Motor neuron (in vitro differentiated cells): ENCODE measurements around the gene TIGD6. TPM values are rescaled to one million over a fixed set of nuclear protein-coding genes. Genes with fewer than 3 reads are reported as not detected.
"Not testable (repeated sequence)": the region's sequence is repeated elsewhere in the genome, so short reads cannot be mapped to it uniquely, and the experiment has no call there.

Source experiments
- ATAC-seq, 8 experiments: fragments of 200-7000 bp; cut with Tn5 transposase; replicated peaks in 6 of 8; 2 replicates each; pipeline ENCODE4 v1.8.0; 2021; ENCODE audit warnings: mild to moderate bottlenecking in 8 of 8, moderate library complexity in 8 of 8
- H3K27ac ChIP-seq, 2 donors: fragments of 250-450 bp; sonication (Bioruptor Pico); 2 replicates each; pipeline ENCODE4 v1.9.0; 2021; ENCODE audit warnings: antibody characterized with exemption in 2 of 2, mild to moderate bottlenecking in 2 of 2, moderate library complexity in 1 of 2
- H3K4me1 ChIP-seq, 2 donors: fragments of 250-450 bp; sonication (Bioruptor Pico); replicated peaks in 1 of 2; 2 replicates each; pipeline ENCODE4 v1.6.1; 2021; ENCODE audit warnings: antibody characterized with exemption in 2 of 2, mild to moderate bottlenecking in 2 of 2, moderate library complexity in 1 of 2
- H3K4me3 ChIP-seq, 5 donors: fragments of 250-450 bp; sonication (Bioruptor Pico); 2 replicates each; pipeline ENCODE4 v1.9.0; 2021; ENCODE audit warnings: antibody characterized with exemption in 5 of 5, mild to moderate bottlenecking in 5 of 5, moderate library complexity in 4 of 5
- WGBS, 10 experiments: fragments of 450-650 bp; shearing (Covaris generic); methylation state at CpG; one replicate each; pipeline ENCODE4 v1.0.0; 2022; 5-methylcytosine and 5-hydroxymethylcytosine counted together
- in situ Hi-C, 9 experiments: fragments of 400-800 bp; cut with MboI; loops; one replicate each; pipeline ENCODE4 v1.15.0; 2021; ENCODE audit warnings: low sequenced_read_pairs in 9 of 9, low pct_unique_long_range_greater_than_20kb in 2 of 9; ENCODE audit not compliant: unreplicated experiment in 9 of 9
- total RNA-seq, 8 experiments: library from RNA; unstranded; fragments of 300-600 nt; gene quantifications; 2 replicates each; pipeline versions ENCODE4 v1.2.3 to v1.2.4, GENCODE V29; 2022

The TIGD6 gene
- 1 to 10 TPM; 3.9 to 7.3 (median 5.9) TPM for total RNA-seq

DNA sequence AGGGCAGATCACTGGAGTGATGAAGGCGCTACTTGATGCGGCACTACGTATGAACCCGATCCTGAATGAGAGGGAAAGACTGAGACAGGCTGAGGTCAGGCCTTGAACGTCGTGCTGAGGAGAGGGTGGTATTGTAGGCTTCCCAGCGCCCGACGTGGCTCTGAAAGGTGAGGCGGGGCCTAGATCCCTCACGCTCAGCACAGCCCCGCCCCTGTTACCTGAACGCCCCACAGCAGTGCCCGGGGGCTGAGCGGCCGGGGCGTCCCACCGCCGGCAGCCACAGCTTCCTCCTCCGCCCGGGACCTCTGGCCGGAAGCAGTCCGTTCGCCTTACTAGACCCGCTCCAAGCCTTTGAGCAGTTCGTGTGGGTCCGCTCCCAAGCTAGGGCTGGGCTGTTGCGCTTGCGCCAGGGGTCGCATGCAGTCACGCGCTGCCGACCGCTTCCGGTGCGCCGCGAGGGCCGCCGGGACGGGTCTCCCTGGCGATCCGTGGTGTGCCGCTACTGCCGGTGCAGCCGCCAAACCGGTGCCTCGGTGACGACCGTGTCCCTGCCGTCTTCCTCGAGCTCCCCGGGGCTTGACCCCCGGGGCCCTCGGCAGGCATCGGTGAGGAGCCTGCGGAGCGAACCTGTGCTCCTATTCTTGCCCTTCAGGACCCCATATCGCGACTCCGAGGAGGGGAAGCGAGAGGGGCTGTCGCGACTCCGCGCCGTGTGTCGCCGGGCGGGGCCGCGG is at the start of gene TIGD6, which contains the start of gene HMGXB3:
TIGD6 (minus strand) TSS at position 399 of the 734 bp plus-strand sequence. CDS start 4,306 bp downstream, outside the sequence.
HMGXB3 (plus strand) TSS at position 484 of the 734 bp plus-strand sequence. CDS start 4,114 bp downstream, outside the sequence.
- Histone ChIP-seq H3K27ac (peak within 1 kb of the TSS; percentile 85 to 88), H3K4me3 (peak within 1 kb of the TSS; percentile 60 to 96 (median 91)), H3K4me1 (peaks cover 18 to 21% of the 10 kb centered on the region in 2 donors)
- in situ Hi-C loops = no loop called here
- ATAC-seq = peak; percentile 85 to 98 (median 96)
- WGBS, 10 experiments = 0 to 10% (median 0%) methylated on average over 1 to 11 of the region's 72 CpGs; no CpG with 5 or more reads in 4 of the 10 experiments

GRCh38 chr5:150046031-150046430 is 45.6 kb upstream of the TIGD6 start:
- Histone ChIP-seq H3K4me1 (no peaks in the 10 kb centered on the region), H3K27ac (no peak overlapping the region), H3K4me3 (no peak overlapping the region)
- in situ Hi-C loops = no loop called here
- WGBS, 10 experiments = 40 to 98% (median 84%) methylated on average over 2 to 6 of the region's 6 CpGs; no CpG with 5 or more reads in 5 of the 10 experiments
- ATAC-seq = no peak

DNA sequence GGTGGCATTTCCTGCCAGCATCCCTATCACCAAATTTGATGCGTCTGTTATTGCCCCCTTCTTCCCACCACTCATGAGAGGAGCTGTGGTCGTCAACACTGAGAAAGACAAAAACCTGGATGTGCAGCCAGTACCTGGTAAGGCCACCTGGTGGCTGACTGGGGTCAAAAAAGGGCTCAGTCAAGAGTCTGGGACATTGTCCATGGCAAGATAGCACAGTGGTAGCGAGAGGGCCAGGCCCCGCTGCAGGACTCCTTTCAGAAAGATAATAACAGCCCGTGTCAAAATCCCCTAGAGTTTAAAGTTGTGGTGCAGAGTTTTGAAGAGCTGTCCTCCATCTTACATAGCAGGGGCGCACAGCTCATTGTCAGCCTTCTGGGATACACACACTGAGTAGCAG is 45.1 kb upstream of the TIGD6 start:
- in situ Hi-C loops = no loop called here
- ATAC-seq = no peak
- Histone ChIP-seq H3K4me1 (no peaks in the 10 kb centered on the region), H3K4me3 (no peak overlapping the region), H3K27ac (no peak overlapping the region)
- WGBS, 10 experiments = 52 to 100% (median 98%) methylated on average over 1 to 6 of the region's 6 CpGs; no CpG with 5 or more reads in 3 of the 10 experiments

GRCh38 chr5:150044712-150045111 is 44.3 kb upstream of the TIGD6 start:
- no peak overlapping the region for H3K27ac ChIP-seq
- WGBS, 10 experiments = 36 to 100% (median 77%) methylated on average over 3 to 7 of the region's 7 CpGs; no CpG with 5 or more reads in 1 of the 10 experiments
- no peaks in the 10 kb centered on the region for H3K4me1 ChIP-seq
- peak in 1 of 8 experiments; percentile 30 for ATAC-seq
- no peak overlapping the region for H3K4me3 ChIP-seq
- in situ Hi-C loops = no loop called here

DNA sequence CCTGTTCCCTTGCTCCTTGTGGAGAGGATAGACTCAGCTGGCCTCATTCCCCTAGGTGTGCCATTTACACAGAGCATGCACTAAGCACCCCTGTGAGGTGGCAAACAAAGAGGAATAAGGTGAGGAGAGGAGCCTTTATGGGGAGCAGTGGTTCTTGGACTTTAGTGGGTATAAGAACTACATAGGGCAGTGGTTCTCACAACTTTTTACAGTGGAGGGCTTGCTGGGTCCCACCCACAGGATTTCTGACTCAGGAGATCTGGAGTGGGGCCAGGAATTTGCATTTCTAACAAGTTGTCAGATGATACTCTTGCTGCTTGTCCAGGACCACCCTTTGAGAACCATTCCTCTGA is 43.9 kb upstream of the TIGD6 start:
- peak in 3 of 8 experiments; percentile 79 to 83 (median 80) for ATAC-seq
- H3K4me3 ChIP-seq = no peak overlapping the region

GRCh38 chr5:150043657-150044328 is 43.3 kb upstream of the TIGD6 start:
- Histone ChIP-seq H3K4me3 (no peak overlapping the region), H3K27ac (no peak overlapping the region), H3K4me1 (no peaks in the 10 kb centered on the region)
- peak in 3 of 8 experiments; percentile 57 to 74 (median 63) for ATAC-seq
- 13 to 100% (median 75%) methylated on average over 1 to 2 of the region's 4 CpGs; no CpG with 5 or more reads in 1 of the 10 experiments for WGBS, 10 experiments
- in situ Hi-C loops = no loop called here

More for the DNA sequence above, 43.9 kb upstream of the TIGD6 start:
- Histone ChIP-seq H3K4me1 (no peaks in the 10 kb centered on the region), H3K27ac (no peak overlapping the region)
- in situ Hi-C loops = no loop called here

GRCh38 chr5:150042459-150042858 is 42.0 kb upstream of the TIGD6 start:
- 80 to 100% (median 100%) methylated on average over 1 to 3 of the region's 3 CpGs; no CpG with 5 or more reads in 5 of the 10 experiments for WGBS, 10 experiments
- no peak for ATAC-seq
- Histone ChIP-seq H3K27ac (no peak overlapping the region), H3K4me1 (no peaks in the 10 kb centered on the region), H3K4me3 (no peak overlapping the region)
- in situ Hi-C loops = no loop called here

DNA sequence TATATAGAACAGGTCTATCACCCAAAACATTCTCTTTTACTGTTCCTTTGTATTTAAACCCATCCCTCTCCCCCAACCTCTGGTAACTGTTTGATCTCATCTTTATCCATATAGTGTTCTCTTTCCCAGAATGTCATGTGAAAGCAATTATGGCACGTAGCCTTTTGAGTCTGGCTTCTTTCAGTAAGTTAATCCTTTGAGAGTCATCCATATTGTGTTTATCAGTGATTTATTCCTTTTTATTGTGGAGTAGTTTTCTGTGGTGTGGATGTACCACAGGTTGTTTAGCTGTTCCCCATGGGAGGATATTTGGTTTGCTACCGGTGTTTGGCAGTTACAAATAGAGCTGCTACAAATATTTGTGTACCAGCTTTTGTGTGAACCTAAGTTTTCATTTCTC is 38.1 kb upstream of the TIGD6 start:
- ATAC-seq = no peak
- Histone ChIP-seq H3K4me1 (no peaks in the 10 kb centered on the region), H3K4me3 (no peak overlapping the region), H3K27ac (no peak overlapping the region)
- in situ Hi-C loops = no loop called here
- 13 to 100% (median 70%) methylated on average over 1 to 2 of the region's 2 CpGs; no CpG with 5 or more reads in 2 of the 10 experiments for WGBS, 10 experiments

DNA sequence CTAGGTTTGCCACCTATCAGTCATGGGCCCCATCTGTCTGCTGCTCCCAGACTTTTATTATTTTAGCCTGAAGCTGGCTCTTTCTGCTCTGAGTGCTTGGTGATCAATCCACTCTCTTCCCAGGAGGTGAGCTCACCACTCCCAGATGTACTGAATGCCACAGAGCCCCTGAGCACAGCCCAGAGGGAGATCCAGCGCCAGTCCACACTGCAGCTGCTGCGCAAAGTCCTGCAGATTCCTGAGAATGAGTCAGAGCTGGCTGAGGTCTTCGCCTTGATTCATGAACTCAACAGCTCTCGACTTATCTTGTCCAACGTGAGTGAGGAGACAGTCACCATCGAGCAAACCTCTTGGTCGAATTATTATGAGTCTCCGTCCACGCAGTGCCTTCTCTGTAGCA is 36.1 kb upstream of the TIGD6 start:
- H3K27ac ChIP-seq = no peak overlapping the region
- in situ Hi-C loops = no loop called here
- WGBS, 10 experiments = 7 to 92% (median 90%) methylated on average over 3 to 9 of the region's 9 CpGs; no CpG with 5 or more reads in 5 of the 10 experiments

GRCh38 chr5:150035139-150035895 is 34.9 kb upstream of the TIGD6 start:
- H3K27ac ChIP-seq = no peak overlapping the region
- no peaks in the 10 kb centered on the region for H3K4me1 ChIP-seq
- H3K4me3 ChIP-seq = no peak overlapping the region
- ATAC-seq = peak in 1 of 8 experiments; percentile 13
- in situ Hi-C loops = no loop called here
- WGBS, 10 experiments = 50 to 100% (median 86%) methylated on average over 1 to 6 of the region's 7 CpGs; no CpG with 5 or more reads in 2 of the 10 experiments

More for the DNA sequence above, 36.1 kb upstream of the TIGD6 start:
- Histone ChIP-seq H3K4me1 (no peaks in the 10 kb centered on the region), H3K4me3 (no peak overlapping the region)
- ATAC-seq = peak in 5 of 8 experiments; percentile 32 to 99 (median 98)

DNA sequence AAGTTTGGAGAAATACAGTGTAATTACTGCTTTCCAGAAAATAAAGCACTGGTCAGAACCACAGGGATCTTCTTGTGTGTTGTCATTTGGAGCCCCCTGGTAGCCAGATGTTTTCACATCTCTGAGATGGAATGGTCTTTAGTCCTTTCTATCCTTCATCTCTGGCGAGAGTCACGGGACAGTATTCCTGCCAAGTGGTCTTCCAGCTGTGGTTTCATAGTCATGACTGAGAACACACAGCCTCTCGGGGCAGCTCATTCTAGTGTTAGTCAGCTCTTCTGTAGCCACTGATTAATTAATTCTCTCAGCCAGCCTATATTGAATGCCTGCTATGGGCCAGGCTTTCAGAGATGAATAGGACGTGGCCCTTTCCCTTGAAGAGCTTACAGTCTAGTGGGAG is 34.2 kb upstream of the TIGD6 start:
- ATAC-seq = no peak
- H3K4me1 ChIP-seq = no peaks in the 10 kb centered on the region
- in situ Hi-C loops = no loop called here
- no peak overlapping the region for H3K4me3 ChIP-seq
- no peak overlapping the region for H3K27ac ChIP-seq
- WGBS, 10 experiments = 25 to 100% (median 92%) methylated on average over 1 to 4 of the region's 4 CpGs; no CpG with 5 or more reads in 2 of the 10 experiments

- in situ Hi-C loops = no loop called here
- ATAC-seq = no peak
- Histone ChIP-seq H3K27ac (no peak overlapping the region), H3K4me1 (no peaks in the 10 kb centered on the region), H3K4me3 (no peak overlapping the region)
- 80 to 100% (median 91%) methylated on average over 1 to 4 of the region's 4 CpGs; no CpG with 5 or more reads in 6 of the 10 experiments for WGBS, 10 experiments
These were observed 32.9 kb upstream of the TIGD6 start for GRCh38 chr5:150033334-150033733.

- in situ Hi-C loops, H3K4me3 ChIP-seq, ATAC-seq, H3K4me1 ChIP-seq, H3K27ac ChIP-seq: not testable (repeated sequence)
- WGBS, 10 experiments = no CpG with 5 or more reads among the region's 1 CpG
These were observed 27.6 kb upstream of the TIGD6 start for GRCh38 chr5:150028047-150028446.
